ENCODE measurements around the gene EPRS1. TPM values are rescaled to one million over a fixed set of nuclear protein-coding genes. Genes with fewer than 3 reads are reported as not detected.
A peak's percentile ranks its signal among the peaks of the same experiment; 100 is the strongest.

Gene EPRS1
- total and polyA plus RNA-seq, 2 of the 13 experiments (the other 11 are each of a cell fraction or from before 2014, with no cell fraction given): 86.1 to 124 TPM

- no peak for TF ChIP-seq ZNF430 (CRISPR knock-in tag; IDR thresholded peaks at IDR 0.05)
- no peak overlapping the region for H3K27ac ChIP-seq (ENCODE audit: extremely low read length, insufficient read depth, low read length)
- ChIA-PET CTCF (ENCODE audit: low intra/inter-chr PET ratio, low total read pairs) (no interaction called here), POLR2A (interaction anchor here (0.5 kb wide), 1 partner anchor 55 kb away, joined by 3 read pairs; no protein-coding TSS in a partner anchor)
- H3K79me2 ChIP-seq (ENCODE audit: insufficient read depth, low read length): no peaks in the 10 kb centered on the region
- BruUV-seq (replicated peaks): no TSS peak
- H3K4me2 ChIP-seq (ENCODE audit: low read depth, low read length): no peak overlapping the region
- no peaks in the 10 kb centered on the region for H3K9me3 ChIP-seq (ENCODE audit: low read length)
- intact Hi-C loops (cut with micrococcal nuclease; ENCODE audit: unreplicated experiment) (no loop called here), in situ Hi-C loops (cut with HindIII; ENCODE audit: extremely low pct_ligation_motif_present, low pct_unique_long_range_greater_than_20kb) (no loop called here)
- ATAC-seq (no peak), FAIRE-seq (no peak), DNase-seq (ENCODE audit: low spot score) (no peak)
- peaks cover 4 to 83% of the 10 kb centered on the region in 2 experiments for H3K36me3 ChIP-seq (replicated peaks in 1 of 2; ENCODE audit: control insufficient read depth in 1 of 2, insufficient read depth in 2 of 2, low read length in 2 of 2)
- WGBS (ENCODE audit: low lambda C conversion rate): 97% methylated on average over 3 of the region's 3 CpGs
- no peak overlapping the region for H3K9ac ChIP-seq (ENCODE audit: insufficient read depth, low read depth, low read length)
- H2AFZ ChIP-seq (ENCODE audit: low read length): no peak overlapping the region
- no peak overlapping the region for H3K4me3 ChIP-seq (replicated peaks in 1 of 3; ENCODE audit: insufficient read depth in 1 of 3, low read depth in 2 of 3, low read length in 3 of 3)
- no peaks in the 10 kb centered on the region for H3K27me3 ChIP-seq (ENCODE audit: control insufficient read depth in 1 of 2, insufficient read depth in 2 of 2, low read length in 2 of 2)
- no peaks in the 10 kb centered on the region for H4K20me1 ChIP-seq (ENCODE audit: insufficient read depth, low read length)
- no peaks in the 10 kb centered on the region for H3K4me1 ChIP-seq (ENCODE audit: insufficient read depth, low read length)
Measured at GRCh38 chr1:220013497-220013896, 32.8 kb downstream of the EPRS1 start.

DNA sequence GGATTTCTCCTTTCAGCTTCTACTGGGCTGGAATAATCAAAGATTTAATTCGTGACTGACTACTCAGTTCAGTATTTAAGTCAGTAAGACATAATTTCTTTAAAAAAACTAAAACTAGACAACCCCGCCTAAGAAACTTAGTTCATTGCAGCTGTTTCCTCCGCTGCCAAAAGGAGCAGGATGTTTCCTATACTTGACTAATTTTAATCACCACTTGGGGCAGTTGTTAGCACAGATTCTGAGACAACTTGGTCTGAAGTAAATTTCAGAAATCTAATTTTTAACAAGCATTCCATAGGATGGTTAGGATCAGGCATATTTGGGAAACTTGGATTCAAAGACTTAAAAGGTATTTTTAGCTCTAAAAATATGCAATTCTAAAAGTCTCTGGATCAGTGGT lies 34.0 kb downstream of the EPRS1 start:
- CTCF ChIA-PET (ENCODE audit: low intra/inter-chr PET ratio, low total read pairs): no interaction called here
- H3K9me3 ChIP-seq (ENCODE audit: low read length): no peaks in the 10 kb centered on the region
- H3K4me2 ChIP-seq (ENCODE audit: low read depth, low read length): no peak overlapping the region
- no peak overlapping the region for H2AFZ ChIP-seq (ENCODE audit: low read length)
- no peak for ATAC-seq
- peak; percentile 68 for FAIRE-seq
- no peak for DNase-seq (ENCODE audit: low spot score)
- intact Hi-C loops (cut with micrococcal nuclease; ENCODE audit: unreplicated experiment) (no loop called here), in situ Hi-C loops (cut with HindIII; ENCODE audit: extremely low pct_ligation_motif_present, low pct_unique_long_range_greater_than_20kb) (no loop called here)
- no peaks in the 10 kb centered on the region for H3K79me2 ChIP-seq (ENCODE audit: insufficient read depth, low read length)
- no peaks in the 10 kb centered on the region for H3K27me3 ChIP-seq (ENCODE audit: control insufficient read depth in 1 of 2, insufficient read depth in 2 of 2, low read length in 2 of 2)
- H3K4me3 ChIP-seq (replicated peaks in 1 of 3; ENCODE audit: insufficient read depth in 1 of 3, low read depth in 2 of 3, low read length in 3 of 3): no peak overlapping the region
- H3K27ac ChIP-seq (ENCODE audit: extremely low read length, insufficient read depth, low read length): no peak overlapping the region
- WGBS (ENCODE audit: low lambda C conversion rate): 64% methylated on average over 3 of the region's 3 CpGs
- H3K4me1 ChIP-seq (ENCODE audit: insufficient read depth, low read length): no peaks in the 10 kb centered on the region
- no peaks in the 10 kb centered on the region for H4K20me1 ChIP-seq (ENCODE audit: insufficient read depth, low read length)
- POLR2A ChIA-PET: interaction anchor here (1.1 to 1.2 kb wide), 2 partner anchors 77 to 82 kb away, joined by 3 read pairs; partner anchors contain the start of genes BPNT1 and IARS2
- H3K36me3 ChIP-seq (replicated peaks in 1 of 2; ENCODE audit: control insufficient read depth in 1 of 2, insufficient read depth in 2 of 2, low read length in 2 of 2): peaks cover 3 to 75% of the 10 kb centered on the region in 2 experiments; a peak in 4 of 5 replicates
- no peak overlapping the region for H3K9ac ChIP-seq (ENCODE audit: insufficient read depth, low read depth, low read length)
- no TSS peak for BruUV-seq (replicated peaks)
- TF ChIP-seq, protein P1, sequence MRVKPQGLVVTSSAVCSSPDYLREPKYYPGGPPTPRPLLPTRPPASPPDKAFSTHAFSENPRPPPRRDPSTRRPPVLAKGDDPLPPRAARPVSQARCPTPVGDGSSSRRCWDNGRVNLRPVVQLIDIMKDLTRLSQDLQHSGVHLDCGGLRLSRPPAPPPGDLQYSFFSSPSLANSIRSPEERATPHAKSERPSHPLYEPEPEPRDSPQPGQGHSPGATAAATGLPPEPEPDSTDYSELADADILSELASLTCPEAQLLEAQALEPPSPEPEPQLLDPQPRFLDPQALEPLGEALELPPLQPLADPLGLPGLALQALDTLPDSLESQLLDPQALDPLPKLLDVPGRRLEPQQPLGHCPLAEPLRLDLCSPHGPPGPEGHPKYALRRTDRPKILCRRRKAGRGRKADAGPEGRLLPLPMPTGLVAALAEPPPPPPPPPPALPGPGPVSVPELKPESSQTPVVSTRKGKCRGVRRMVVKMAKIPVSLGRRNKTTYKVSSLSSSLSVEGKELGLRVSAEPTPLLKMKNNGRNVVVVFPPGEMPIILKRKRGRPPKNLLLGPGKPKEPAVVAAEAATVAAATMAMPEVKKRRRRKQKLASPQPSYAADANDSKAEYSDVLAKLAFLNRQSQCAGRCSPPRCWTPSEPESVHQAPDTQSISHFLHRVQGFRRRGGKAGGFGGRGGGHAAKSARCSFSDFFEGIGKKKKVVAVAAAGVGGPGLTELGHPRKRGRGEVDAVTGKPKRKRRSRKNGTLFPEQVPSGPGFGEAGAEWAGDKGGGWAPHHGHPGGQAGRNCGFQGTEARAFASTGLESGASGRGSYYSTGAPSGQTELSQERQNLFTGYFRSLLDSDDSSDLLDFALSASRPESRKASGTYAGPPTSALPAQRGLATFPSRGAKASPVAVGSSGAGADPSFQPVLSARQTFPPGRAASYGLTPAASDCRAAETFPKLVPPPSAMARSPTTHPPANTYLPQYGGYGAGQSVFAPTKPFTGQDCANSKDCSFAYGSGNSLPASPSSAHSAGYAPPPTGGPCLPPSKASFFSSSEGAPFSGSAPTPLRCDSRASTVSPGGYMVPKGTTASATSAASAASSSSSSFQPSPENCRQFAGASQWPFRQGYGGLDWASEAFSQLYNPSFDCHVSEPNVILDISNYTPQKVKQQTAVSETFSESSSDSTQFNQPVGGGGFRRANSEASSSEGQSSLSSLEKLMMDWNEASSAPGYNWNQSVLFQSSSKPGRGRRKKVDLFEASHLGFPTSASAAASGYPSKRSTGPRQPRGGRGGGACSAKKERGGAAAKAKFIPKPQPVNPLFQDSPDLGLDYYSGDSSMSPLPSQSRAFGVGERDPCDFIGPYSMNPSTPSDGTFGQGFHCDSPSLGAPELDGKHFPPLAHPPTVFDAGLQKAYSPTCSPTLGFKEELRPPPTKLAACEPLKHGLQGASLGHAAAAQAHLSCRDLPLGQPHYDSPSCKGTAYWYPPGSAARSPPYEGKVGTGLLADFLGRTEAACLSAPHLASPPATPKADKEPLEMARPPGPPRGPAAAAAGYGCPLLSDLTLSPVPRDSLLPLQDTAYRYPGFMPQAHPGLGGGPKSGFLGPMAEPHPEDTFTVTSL (CRISPR knock-in tag; IDR thresholded peaks at IDR 0.05; ENCODE audit: borderline replicate concordance): no peak
- TF ChIP-seq CBX5 (CRISPR knock-in tag; IDR thresholded peaks at IDR 0.05; ENCODE audit: borderline replicate concordance) (no peak), ZBTB21 (CRISPR knock-in tag; IDR thresholded peaks at IDR 0.05) (no peak), RAD21 (CRISPR knock-in tag; IDR thresholded peaks at IDR 0.05) (no peak)
